GM19238 (cell line): ENCODE measurements around the gene SPNS1.
"Not testable (repeated sequence)": the region's sequence is repeated elsewhere in the genome, so short reads cannot be mapped to it uniquely, and the experiment has no call there.

Experiments
- DNase-seq: peaks from one replicate; pipeline ENCODE4 v3.0.0; 2011; ENCODE audit warnings: low spot score; ENCODE audit not compliant: insufficient read length

Gene SPNS1

DNA sequence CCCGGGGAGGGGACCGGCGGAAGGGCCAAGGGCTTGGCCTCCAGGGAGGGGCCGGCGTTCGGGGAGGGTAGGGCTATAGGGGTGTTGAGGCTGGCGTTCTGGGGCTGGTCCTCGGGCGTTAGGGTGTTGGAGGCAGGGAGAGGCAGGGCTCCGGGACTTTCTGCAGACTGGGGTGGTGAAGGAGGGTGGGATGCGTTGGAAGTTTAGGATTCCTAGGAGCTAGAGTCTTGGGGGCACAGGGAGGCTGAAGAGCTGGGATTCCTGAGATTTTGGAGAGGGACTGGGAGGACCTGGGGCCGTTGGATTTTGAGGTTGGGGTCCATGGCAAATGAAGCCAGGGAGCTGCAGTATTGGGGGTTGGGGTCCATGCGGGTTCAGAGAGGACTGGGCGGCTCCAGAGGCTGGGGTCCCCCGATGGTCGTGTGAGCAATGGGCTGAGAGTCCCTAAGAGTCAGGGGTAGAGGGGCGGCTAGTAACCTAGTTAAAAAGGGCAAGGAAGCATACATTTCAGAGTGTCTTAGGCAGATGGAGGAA, 23.1 kb upstream of the SPNS1 start:
- DNase-seq = peak; percentile 58

DNA sequence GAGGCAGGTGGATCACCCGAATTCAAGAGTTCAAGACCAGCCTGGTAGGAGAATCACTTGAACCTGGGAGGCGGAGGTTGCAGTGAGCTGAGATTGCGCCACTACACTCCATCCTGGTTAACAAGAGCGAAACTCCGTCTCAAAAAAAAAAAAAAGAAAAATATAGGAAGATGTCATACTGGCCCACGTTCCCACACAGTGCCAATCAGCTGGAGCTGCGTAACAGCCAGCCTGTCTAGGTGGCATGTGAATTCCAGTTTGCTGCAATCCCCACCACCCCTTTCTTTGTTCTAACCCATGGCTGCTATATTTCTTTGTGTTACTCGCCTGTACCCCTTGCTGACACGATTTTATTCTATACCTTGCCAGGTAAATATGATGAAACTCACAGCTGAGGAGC, 16.4 kb upstream of the SPNS1 start:
- no peak for DNase-seq

DNA sequence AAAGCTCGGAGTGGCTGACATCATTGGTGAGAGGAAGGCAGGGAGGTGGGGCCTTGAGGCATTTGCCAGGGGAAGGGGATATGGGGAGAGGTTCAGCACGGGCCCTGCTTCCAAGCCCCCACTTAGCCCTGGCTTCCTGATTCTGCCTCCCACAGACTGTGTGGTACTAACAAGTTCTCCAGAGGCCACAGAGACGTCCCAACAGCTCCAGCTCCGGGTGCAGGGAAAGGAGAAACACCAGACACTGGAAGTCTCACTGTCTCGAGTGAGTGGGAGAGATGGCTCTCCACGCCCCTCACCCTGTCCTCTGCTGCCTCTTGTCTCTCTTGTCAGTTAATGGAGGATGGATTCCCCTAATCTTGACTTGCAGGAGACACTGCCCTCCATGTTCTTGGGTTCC, 15.7 kb upstream of the SPNS1 start:
- DNase-seq = no peak

DNA sequence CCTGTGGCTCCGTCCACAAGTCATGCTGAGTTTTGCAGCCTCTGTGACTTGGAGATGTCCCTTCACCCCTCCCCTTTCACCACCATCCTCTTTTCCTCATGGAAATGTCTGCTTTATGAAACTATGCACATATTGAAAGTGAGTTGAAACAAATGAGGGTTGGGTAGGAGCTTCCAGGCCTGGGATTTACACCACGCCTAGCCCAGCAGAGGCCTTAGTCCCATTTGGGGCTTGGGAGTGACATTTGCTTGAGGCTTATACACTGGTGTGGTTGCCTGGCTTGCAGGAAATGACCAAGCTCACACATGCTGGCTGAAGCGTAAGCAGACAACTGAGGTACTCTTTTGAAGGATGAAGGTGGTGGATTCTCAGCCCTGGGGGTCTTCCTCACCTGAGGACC, 10.5 kb upstream of the SPNS1 start:
- DNase-seq = no peak

DNA sequence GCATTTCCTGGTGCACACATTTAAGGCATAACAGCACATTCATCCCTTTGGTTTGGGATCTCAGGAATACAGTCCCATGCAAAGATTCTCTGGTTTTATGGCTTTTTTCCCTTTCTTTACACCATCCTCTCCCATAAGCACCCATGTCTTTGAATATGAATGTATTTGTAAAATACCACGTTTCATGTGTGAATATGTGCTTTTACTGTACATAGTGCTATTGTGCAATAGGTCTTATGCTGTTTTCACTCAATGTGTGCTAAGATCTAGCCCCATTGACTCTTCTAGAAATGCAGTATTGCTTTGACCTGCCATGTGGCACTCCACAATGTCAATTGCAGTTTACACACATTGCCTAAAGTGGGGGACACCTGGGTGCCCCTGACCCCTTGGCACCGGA, 10.1 kb upstream of the SPNS1 start:
- no peak for DNase-seq

DNA sequence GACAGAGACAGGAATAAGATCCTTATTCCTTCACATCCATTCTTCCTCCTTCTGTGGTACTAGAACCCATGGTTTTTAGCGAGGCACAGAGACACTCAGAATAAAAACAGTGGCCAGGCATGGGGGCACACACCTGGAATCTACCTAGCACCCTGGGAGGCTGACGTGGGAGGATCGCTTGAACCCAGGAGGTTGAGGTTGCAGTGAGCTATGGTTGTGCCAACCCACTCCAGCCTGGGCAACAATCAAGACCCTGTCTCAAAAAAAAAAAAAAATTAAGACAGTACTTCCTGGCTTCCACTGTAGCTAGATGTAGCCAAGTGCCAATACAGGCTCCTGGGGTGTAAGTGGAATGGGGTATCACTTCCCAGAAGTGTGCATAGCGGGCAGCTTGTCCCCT, 7.4 kb upstream of the SPNS1 start:
- DNase-seq = no peak

DNA sequence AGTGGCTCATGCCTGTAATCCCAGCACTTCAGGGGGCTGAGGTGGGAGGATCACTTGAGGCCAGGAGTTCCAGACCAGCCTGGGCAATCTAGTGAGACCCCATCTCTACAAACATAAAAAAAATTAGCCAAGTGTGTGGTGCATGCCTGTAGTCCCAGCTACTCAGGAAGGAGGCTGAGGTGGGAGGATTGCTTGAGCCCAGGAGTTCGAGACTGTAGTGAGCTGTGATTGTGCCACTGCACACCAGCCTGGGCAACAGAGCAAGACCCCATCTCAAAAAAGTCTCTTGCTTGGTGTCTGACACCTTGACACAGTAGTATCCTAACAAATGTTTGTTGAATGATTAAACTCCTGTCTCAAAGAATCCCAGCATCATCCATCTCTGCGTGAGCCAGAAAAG, 4.9 kb upstream of the SPNS1 start:
- DNase-seq = not testable (repeated sequence)

DNA sequence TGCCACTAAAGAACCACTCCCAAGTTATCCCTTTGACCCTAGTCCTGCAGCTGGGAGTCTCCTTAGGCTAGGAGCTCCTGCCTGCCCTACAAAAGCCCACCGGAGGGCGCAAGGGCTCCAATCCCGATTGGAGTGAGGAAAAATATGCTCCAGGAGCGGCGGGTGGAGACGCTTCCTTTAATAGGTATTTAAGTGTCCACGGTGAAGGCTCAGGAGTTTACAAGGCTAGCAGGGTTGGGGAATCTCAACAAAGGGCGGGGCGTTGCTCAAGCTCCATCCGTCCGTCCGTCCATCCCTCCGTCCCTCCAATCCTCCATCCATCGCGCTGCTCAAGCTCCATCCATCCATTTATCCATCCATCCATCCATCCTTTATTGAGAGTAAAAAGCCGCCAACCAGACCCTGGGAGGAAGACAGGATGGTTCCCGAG, 556 bp upstream of the SPNS1 start:
- no peak for DNase-seq

DNA sequence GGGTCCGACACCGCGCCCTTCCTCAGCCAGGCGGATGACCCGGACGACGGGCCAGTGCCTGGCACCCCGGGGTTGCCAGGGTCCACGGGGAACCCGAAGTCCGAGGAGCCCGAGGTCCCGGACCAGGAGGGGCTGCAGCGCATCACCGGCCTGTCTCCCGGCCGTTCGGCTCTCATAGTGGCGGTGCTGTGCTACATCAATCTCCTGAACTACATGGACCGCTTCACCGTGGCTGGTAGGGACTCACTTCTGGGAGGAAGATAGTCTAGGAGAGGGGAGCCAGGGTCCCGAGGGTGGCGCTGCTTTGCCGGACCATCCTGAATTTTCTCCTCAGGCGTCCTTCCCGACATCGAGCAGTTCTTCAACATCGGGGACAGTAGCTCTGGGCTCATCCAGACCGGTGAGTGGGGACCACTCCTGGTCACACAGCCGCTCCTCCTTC, 601 bp downstream of the SPNS1 start:
- no peak for DNase-seq

DNA sequence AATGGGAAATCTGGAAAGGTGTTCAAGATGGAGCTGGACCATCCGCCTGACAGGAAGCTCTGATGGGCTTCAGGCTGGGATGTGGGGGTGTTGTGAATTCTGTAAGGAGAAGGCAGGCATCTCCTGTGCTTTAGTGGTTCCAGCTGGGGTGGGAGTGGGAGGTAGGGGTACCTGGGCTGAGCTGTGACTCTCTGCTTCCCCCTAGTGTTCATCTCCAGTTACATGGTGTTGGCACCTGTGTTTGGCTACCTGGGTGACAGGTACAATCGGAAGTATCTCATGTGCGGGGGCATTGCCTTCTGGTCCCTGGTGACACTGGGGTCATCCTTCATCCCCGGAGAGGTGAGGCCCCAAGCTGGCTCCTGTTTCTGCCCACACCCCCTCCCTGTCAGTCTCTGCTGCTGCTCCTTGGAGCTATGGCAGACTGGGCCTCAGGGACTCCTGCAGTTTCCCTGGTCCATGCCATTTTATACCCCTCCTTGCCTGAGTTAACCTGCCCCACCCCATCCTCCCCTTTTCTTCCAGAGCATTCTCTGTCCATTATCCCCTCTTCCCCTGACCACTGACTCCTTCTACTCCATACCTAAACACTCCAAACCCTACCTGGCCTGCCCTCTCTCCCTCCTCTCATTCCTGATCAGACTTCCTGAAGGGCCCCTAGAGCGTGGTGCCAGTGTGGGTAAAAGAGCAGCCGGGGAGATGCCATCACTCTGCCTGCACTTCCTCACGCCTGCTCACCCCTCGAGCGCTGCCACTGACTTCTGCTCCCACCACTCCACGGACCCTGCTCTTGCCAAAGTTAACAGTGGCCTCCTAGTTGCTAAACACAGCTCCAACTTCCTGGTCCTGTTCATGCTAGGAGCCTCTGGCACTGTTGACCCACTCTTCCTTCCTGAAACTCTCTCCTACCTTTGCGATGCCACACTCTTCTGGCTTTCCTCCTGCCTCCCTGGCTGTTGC, 3.4 kb downstream of the SPNS1 start:
- DNase-seq = no peak

DNA sequence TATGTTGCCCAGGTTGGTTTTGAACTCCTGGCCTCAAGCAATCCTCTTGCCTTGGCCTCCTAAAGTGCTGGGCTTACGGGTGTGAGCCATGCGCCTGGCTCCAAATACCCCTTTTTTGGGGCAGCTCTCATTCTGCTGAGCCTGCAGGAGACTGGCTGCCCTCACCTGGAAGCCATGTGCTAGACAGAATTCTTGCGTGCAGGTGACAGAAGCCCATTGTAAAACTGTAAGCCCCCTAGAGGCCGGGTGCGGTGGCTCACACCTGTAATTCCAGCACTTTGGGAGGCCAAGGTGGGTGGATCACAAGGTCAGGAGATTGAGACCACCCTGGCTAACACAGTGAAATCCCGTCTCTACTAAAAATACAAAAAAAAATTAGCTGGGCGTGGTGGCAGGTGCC, 5.8 kb downstream of the SPNS1 start:
- DNase-seq = not testable (repeated sequence)

DNA sequence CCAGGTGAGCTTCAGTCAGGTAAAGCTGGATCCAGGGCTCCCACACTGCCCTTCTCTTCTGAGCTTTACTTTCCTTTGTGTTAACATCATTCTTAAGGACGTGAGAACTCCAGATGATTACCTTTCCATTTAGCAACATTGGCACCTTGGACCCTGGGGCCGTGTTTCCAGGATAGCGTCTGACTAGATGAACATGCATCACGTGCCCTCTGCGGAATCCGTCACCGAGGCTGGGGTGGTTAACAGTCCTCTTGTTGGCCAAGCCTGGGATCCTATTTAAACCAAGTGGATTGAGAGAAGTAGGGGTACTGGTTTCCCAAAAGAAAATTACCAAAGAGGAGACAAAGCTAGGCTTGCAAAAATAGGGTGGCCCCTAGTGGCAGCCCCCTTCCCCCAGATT, 6.4 kb downstream of the SPNS1 start:
- no peak for DNase-seq

DNA sequence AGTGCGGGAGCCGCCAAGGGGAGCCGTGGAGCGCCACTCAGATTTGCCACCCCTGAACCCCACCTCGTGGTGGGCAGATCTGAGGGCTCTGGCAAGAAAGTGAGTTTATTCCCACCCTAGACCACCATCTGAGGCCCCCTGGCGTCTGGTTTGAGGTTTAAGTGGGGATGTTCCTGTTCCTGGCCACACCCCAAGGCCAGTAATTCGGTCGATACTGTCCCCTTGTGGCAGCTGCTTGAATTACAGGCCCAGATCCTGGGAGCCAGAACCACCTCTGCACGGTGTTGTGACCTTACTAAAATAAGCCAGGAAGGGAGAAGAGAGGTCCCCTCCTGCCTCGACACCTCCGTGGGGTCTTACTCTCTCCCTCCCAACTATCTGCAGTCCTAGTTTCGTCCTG, 6.9 kb downstream of the SPNS1 start:
- DNase-seq = no peak

DNA sequence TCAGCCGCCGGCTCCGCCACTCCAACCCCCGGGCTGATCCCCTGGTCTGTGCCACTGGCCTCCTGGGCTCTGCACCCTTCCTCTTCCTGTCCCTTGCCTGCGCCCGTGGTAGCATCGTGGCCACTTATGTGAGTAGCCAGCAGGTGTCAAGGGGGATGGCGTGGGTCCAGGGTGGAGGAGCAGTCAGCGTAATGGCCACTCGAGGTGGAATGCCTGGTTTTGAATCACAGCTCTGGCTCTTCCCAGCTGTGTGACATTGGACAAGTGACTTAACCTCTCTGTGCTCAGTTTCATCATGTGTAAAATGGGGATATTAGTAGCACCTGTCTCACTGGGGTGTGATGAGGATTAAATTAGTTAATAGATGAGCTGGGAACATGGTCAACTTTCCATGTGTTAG, 7.8 kb downstream of the SPNS1 start:
- no peak for DNase-seq

DNA sequence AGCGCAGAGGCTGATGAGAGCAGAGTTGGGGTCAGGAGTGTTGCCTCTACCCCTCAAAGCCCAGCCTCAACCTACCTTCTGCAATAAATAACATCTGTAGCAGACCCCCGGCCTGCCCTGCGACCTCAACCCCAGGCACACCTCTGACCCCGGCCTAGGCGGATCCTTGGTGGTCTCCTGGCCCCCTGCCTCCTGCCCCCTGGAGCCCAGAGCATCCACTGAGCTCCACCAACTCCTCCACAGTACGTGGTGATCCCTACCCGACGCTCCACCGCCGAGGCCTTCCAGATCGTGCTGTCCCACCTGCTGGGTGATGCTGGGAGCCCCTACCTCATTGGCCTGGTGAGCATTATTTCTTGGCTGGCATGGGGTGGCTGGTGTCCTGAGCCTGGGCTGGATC, 8.4 kb downstream of the SPNS1 start:
- DNase-seq = no peak

DNA sequence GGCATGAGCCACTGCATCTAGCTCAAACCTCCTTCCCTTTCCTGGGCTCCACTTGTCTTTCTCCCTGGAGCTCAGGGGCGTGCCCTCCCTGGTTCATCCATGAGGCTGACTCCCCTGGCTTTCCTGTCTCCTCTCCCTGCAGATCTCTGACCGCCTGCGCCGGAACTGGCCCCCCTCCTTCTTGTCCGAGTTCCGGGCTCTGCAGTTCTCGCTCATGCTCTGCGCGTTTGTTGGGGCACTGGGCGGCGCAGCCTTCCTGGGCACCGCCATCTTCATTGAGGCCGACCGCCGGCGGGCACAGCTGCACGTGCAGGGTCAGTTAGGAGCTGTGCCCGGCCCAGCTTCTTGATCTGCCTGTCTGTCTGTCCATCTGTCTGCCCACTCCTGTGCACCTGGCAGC, 9.1 kb downstream of the SPNS1 start:
- no peak for DNase-seq

DNA sequence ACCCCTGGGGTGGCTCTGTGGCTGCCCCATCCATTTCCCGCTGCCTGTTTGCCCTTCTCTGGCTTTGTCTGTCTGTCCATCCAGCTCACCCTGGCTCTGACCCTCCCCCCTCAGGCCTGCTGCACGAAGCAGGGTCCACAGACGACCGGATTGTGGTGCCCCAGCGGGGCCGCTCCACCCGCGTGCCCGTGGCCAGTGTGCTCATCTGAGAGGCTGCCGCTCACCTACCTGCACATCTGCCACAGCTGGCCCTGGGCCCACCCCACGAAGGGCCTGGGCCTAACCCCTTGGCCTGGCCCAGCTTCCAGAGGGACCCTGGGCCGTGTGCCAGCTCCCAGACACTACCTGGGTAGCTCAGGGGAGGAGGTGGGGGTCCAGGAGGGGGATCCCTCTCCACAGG, 9.5 kb downstream of the SPNS1 start:
- no peak for DNase-seq

DNA sequence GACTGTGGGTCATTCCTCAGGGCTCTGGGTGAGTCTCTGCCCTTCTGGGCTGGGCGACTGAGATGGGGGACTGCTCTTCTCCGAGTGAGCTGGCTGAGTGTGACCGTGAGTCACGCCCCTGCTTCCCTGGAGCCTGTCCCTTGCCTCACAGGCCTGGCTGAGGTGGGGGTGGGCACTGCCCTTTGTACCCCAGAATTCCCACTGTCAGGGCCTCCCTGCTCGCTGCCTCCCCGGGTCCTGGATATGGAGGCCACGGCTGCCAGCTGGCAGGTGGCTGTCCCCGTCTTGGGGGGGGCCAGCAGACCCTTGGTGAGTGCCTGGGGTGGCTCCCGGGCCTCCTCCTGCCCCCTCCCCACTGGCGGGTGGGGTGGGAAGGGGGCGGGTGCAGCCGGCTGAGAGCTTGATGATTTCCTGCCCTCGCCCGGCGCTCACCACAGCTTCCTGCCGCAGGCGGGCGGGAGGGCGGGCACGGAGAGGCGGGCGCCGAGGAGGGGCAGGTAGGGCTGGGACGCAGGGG, 10.1 kb downstream of the SPNS1 start, which contains the start of gene LAT:
TSS of gene LAT (plus strand) at position 434 of the 517 bp plus-strand sequence. CDS start 366 bp downstream, outside the sequence.
- DNase-seq = no peak

DNA sequence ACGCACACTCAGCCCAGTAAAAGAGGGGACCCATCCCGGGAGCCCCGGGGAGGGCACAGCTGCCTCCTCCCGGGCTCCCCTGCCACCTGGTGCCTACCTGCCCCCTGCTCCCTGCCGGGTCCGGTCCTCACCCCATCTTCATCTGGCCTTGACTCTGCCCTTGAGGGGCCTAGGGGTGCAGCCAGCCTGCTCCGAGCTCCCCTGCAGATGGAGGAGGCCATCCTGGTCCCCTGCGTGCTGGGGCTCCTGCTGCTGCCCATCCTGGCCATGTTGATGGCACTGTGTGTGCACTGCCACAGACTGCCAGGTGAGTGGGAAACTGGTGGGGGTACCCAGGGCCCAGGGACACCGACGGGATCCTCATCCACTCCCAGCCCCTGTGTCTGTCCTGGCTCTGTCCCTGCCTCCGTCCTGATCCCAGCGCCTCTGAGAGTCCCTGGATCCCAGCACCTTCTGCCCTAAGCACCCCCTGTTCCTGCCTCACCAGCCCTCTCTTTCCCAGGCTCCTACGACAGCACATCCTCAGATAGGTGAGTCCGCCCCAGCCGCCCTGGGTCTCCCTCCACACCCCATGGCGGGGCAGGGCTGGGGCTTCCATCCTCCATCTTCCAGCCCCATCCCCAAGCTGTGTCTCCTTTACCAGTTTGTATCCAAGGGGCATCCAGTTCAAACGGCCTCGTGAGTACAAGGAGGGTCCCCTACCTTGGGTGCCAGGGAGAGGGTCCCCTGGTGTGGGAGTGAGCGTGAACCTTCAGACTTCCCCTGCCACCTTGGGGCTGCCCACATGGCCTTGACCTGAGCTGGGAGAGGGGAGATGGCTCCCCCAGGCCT, 10.8 kb downstream of the SPNS1 start:
- no peak for DNase-seq

DNA sequence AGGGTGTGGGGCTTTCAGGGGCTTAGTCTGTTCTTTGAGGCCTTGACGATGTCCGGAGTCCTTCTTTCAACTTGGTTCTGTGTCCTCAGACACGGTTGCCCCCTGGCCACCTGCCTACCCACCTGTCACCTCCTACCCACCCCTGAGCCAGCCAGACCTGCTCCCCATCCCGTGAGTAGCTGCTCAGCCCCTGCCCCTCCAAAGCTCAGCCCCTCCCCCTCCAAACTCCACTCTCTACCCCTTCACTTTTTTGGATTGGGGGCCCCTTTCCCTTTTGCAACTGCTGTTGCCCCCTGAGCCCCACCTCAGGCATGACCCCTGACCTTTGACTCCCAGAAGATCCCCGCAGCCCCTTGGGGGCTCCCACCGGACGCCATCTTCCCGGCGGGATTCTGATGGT, 11.5 kb downstream of the SPNS1 start:
- no peak for DNase-seq

DNA sequence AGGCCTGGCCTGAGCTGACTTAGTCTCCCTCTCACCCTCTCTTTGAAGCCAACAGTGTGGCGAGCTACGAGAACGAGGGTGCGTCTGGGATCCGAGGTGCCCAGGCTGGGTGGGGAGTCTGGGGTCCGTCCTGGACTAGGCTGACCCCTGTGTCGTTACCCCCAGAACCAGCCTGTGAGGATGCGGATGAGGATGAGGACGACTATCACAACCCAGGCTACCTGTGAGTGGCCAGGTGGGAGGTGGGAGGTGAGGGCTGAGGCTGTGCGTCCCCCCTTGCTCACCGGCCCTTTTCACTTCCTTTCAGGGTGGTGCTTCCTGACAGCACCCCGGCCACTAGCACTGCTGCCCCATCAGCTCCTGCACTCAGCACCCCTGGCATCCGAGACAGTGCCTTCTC, 11.9 kb downstream of the SPNS1 start:
- DNase-seq = no peak
